Calu3 (cell line): ENCODE results near the gene ROCK2. TPM values are rescaled to one million over a fixed set of nuclear protein-coding genes. Genes with fewer than 3 reads are reported as not detected.

Experiments
- BruUV-seq: library from RNA; stranded (reverse); fragments of 400-500 nt; replicated peaks from 2 replicates; lab custom pipeline; 2021; lab: Mats Ljungman, UMichigan
- CTCF ChIA-PET: fragments of 300-600 bp; sonication (Branson Sonifier 250); formaldehyde crosslinking; loops from one replicate; lab custom pipeline; 2022; ENCODE audit warnings: antibody characterized with exemption; lab: Charles Lee
- DNase-seq: peaks from one replicate; pipeline ENCODE4 v3.0.0; 2022
- H3K27ac Mint-ChIP-seq: one replicate; pipeline ENCODE4 v1.8.0; 2022; ENCODE audit warnings: mixed read lengths; ENCODE audit not compliant: unreplicated experiment
- H3K27me3 Mint-ChIP-seq: one replicate; pipeline ENCODE4 v1.8.0; 2022; ENCODE audit warnings: mixed read lengths; ENCODE audit not compliant: unreplicated experiment
- H3K36me3 Mint-ChIP-seq: one replicate; pipeline ENCODE4 v1.8.0; 2022; ENCODE audit warnings: mild to moderate bottlenecking, moderate library complexity, mixed read lengths; ENCODE audit not compliant: insufficient read depth, unreplicated experiment
- H3K4me1 Mint-ChIP-seq: one replicate; pipeline ENCODE4 v1.8.0; 2022; ENCODE audit warnings: mild to moderate bottlenecking, low read depth, mixed read lengths; ENCODE audit not compliant: unreplicated experiment
- H3K4me3 Mint-ChIP-seq: one replicate; pipeline ENCODE4 v1.8.0; 2022; ENCODE audit warnings: mild to moderate bottlenecking, low read depth, moderate library complexity, mixed read lengths; ENCODE audit not compliant: unreplicated experiment
- H3K9me3 Mint-ChIP-seq: one replicate; pipeline ENCODE4 v1.8.0; 2022; ENCODE audit warnings: low read depth, mixed read lengths; ENCODE audit not compliant: unreplicated experiment
- CTCF ChIP-seq: fragments of 200-600 bp; IDR thresholded peaks from one replicate; pipeline ENCODE4 v1.8.0; 2022; ENCODE audit warnings: antibody characterized with exemption; ENCODE audit not compliant: unreplicated experiment
- intact Hi-C: fragments of 100-400 bp; cut with micrococcal nuclease; formaldehyde crosslinking; loops from one replicate; pipeline ENCODE4 v1.10.0; 2022; ENCODE audit not compliant: unreplicated experiment
- total RNA-seq: library from RNA; stranded (reverse); gene quantifications from 2 replicates; pipeline ENCODE4 v1.2.3, GENCODE V29; 2022

ROCK2 gene
- total RNA-seq, 1 experiment from 2014 or later: 35.3 TPM

DNA sequence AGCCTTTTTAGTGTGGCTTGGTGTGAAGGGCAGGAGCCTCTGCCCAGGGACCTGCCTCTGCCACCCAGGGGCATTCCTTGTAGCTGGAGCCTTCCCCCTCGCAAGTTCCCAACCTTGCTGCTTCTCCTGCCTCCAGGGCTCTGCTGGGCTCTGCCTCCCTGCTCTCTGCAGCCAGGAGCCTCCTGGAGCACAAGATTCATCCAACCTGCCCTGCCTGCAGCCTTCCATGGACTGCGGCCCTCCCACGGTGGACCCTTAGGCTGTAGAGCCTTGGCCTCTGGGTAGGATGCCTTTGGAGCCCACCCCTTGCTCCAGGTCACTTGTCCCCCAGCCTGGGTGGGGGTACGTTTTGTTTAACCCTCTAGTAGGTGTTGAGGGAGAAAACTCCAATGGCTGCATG, 186.7 kb downstream of the ROCK2 start:
- H3K4me1 Mint-ChIP-seq: no peaks in the 10 kb centered on the region
- H3K27me3 Mint-ChIP-seq: no peaks in the 10 kb centered on the region
- peaks cover 16% of the 10 kb centered on the region for H3K36me3 Mint-ChIP-seq
- BruUV-seq: no TSS peak
- no peak for DNase-seq
- TF ChIP-seq CTCF: no peak
- no peak overlapping the region for H3K27ac Mint-ChIP-seq
- CTCF ChIA-PET: no interaction called here
- no peak overlapping the region for H3K4me3 Mint-ChIP-seq
- H3K9me3 Mint-ChIP-seq: no peaks in the 10 kb centered on the region
- intact Hi-C loops: no loop called here

- DNase-seq: no peak
- no peaks in the 10 kb centered on the region for H3K27me3 Mint-ChIP-seq
- peaks cover 16% of the 10 kb centered on the region for H3K36me3 Mint-ChIP-seq
- H3K4me3 Mint-ChIP-seq: no peak overlapping the region
- CTCF ChIA-PET: no interaction called here
- H3K27ac Mint-ChIP-seq: no peak overlapping the region
- no peaks in the 10 kb centered on the region for H3K4me1 Mint-ChIP-seq
- no peak for TF ChIP-seq CTCF
- intact Hi-C loops: no loop called here
- BruUV-seq: no TSS peak
- no peaks in the 10 kb centered on the region for H3K9me3 Mint-ChIP-seq
These were observed 187.1 kb downstream of the ROCK2 start for GRCh38 chr2:11157296-11157695.

DNA sequence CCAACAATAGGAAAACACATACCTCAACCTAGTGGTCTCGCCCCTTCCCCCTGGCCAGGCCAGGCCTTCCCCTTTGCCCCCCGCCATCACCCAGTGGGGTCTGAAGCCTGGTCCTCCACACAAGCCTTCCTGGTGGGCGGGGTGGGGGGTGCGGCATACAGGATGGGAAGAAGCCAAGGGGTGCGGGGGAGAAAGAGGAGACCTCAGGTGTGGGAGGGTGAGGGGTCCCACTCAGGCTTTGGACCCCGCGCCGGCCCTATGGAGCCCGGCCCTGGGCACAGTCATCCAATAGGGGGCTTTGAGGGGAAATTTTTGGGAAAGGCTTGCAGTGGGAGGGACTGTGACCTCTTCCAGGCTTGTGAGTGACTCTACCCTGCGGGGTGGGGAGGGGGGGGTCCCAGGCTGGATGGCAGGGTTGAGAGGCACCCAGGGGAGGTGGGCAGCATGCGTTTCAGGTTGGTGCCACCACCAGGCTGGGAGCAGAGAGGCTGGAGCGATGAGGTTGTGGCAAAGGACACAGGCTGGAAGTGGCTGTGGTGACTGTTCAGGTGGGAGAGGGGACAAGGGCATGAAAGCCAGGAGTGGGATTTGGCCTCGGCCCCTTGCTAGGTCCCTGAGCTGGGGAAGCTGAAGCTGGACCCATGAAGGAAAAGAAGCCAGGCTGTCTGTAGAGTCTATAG, 187.9 kb downstream of the ROCK2 start:
- intact Hi-C loops: no loop called here
- Mint-ChIP-seq H3K27ac (no peak overlapping the region), H3K9me3 (no peaks in the 10 kb centered on the region), H3K27me3 (no peaks in the 10 kb centered on the region), H3K4me3 (peak overlapping the region; percentile 63), H3K4me1 (no peaks in the 10 kb centered on the region), H3K36me3 (peaks cover 16% of the 10 kb centered on the region)
- CTCF ChIA-PET: no interaction called here
- no peak for DNase-seq
- TF ChIP-seq CTCF: no peak
- no TSS peak for BruUV-seq

GRCh38 chr2:11155381-11156035, 188.9 kb downstream of the ROCK2 start, which contains the start of gene SLC66A3:
SLC66A3 (plus strand) TSS chr2:11155467; CDS start chr2:11155547, 80 bp downstream.
- no TSS peak for BruUV-seq
- H3K27ac Mint-ChIP-seq: no peak within 1 kb of the TSS
- CTCF ChIA-PET: interaction anchor here (0.5 to 2.2 kb wide), 4 partner anchors 23 to 581 kb away, joined by 3 to 21 read pairs (median 5); a partner anchor contains a TSS
- no peaks in the 10 kb centered on the region for H3K27me3 Mint-ChIP-seq
- TF ChIP-seq CTCF: no peak
- H3K4me1 Mint-ChIP-seq: no peaks in the 10 kb centered on the region
- H3K36me3 Mint-ChIP-seq: peaks cover 16% of the 10 kb centered on the region
- H3K4me3 Mint-ChIP-seq: peak within 1 kb of the TSS; percentile 63
- no peaks in the 10 kb centered on the region for H3K9me3 Mint-ChIP-seq
- DNase-seq: no peak
- intact Hi-C loops: no loop called here
